ENCODE data around the gene FAM229A.

Gene FAM229A

DNA sequence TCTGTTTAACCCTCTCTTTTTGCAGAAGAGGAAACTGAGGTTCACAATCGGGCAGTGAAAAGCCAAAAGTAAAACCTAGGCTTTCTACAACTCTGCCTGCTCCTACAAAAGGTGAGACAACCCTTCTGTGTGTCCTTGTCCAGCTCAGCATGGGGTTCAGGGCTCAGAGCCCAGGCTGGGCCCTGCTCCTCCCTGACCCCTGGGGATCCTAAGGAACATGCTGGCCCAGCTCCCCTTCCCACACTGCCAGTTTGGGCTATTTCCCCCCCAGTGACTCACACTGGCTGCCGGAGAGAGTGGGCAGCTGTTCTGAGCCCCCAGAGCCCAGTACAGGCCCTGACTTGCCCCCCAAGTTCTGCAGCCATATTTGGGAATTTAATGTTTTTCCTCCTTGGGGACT lies 8.9 kb downstream of the FAM229A start:
- DNase-seq (ENCODE audit: low read depth) = no peak
- H3K4me3 ChIP-seq (ENCODE audit: low read length) = no peak overlapping the region
- TF ChIP-seq, protein P1, sequence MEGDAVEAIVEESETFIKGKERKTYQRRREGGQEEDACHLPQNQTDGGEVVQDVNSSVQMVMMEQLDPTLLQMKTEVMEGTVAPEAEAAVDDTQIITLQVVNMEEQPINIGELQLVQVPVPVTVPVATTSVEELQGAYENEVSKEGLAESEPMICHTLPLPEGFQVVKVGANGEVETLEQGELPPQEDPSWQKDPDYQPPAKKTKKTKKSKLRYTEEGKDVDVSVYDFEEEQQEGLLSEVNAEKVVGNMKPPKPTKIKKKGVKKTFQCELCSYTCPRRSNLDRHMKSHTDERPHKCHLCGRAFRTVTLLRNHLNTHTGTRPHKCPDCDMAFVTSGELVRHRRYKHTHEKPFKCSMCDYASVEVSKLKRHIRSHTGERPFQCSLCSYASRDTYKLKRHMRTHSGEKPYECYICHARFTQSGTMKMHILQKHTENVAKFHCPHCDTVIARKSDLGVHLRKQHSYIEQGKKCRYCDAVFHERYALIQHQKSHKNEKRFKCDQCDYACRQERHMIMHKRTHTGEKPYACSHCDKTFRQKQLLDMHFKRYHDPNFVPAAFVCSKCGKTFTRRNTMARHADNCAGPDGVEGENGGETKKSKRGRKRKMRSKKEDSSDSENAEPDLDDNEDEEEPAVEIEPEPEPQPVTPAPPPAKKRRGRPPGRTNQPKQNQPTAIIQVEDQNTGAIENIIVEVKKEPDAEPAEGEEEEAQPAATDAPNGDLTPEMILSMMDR (conservative IDR thresholded peaks at IDR 0.05; ENCODE audit: low read depth, low read length) = no peak

DNA sequence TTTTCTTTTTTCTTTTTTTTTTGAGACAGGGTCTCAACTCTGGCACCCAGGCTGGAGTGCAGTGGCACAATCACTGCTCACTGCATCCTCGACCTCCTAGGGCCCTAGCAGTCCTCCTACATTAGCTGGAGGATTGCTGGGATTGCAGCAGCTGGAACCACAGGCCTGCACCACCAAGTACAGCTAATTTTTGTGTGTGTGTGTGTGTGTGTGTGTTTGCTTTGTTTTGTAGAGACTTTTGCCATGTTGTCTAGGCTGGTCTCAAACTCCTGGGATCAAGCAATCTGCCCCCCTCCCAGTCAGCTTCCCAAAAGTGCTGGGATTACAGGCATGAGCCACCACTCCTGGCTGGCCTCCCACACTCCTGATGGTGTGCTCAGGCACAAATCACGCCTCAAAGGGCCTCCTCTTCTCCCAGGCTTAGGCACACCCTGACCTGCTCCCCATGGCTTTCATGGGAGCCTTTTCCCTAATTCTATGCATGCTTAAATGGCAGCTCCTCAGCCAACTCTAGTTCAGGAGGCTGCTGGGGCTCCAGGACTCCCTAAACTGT lies 9.4 kb downstream of the FAM229A start:
- TF ChIP-seq, protein P1 (conservative IDR thresholded peaks at IDR 0.05; ENCODE audit: low read depth, low read length) = no peak
- no peak overlapping the region for H3K4me3 ChIP-seq (ENCODE audit: low read length)
- no peak for DNase-seq (ENCODE audit: low read depth)

DNA sequence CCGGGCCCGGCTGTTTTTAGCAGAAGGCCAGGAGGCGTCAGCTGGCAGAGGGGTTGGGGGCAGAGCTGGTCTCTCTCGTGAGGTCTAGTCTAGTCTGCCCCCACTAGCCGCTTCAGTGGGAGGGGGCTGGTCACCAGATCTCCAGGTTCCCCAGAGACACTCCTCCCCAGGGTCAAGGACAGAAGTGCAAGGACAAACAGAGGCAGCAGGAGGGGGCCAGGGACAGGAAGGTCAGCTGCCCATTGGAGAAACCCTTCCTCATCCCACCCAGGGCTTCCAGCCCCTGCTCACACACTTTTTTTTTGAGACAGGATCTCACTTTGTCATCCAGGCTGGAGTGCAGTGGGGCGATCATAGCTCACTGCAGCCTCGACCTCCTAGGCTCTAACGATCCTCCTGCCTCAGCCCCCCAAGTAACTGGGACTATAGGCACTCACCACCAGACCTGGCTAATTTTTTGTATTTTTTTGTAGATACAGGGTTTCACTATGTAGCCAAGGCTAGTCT lies 10.0 kb downstream of the FAM229A start:
- DNase-seq (ENCODE audit: low read depth) = no peak
- H3K4me3 ChIP-seq (ENCODE audit: low read length) = peak overlapping the region; percentile 61
- TF ChIP-seq, protein P1 (conservative IDR thresholded peaks at IDR 0.05; ENCODE audit: low read depth, low read length) = no peak

- TF ChIP-seq, protein P1 (conservative IDR thresholded peaks at IDR 0.05; ENCODE audit: low read depth, low read length) = peak; percentile 19
- peak overlapping the region; percentile 70 for H3K4me3 ChIP-seq (ENCODE audit: low read length)
These were observed 10.7 kb downstream of the FAM229A start for GRCh38 chr1:32351399-32352238.

GRCh38 chr1:32350785-32351398 lies 11.4 kb downstream of the FAM229A start:
- no peak for DNase-seq (ENCODE audit: low read depth)
- TF ChIP-seq, protein P1 (conservative IDR thresholded peaks at IDR 0.05; ENCODE audit: low read depth, low read length) = peak; percentile 51
- peak overlapping the region; percentile 70 for H3K4me3 ChIP-seq (ENCODE audit: low read length)

More at GRCh38 chr1:32351399-32352238, 10.7 kb downstream of the FAM229A start:
- DNase-seq (ENCODE audit: low read depth) = peak; percentile 75

- H3K4me3 ChIP-seq (ENCODE audit: low read length) = no peak overlapping the region
- TF ChIP-seq, protein P1 (conservative IDR thresholded peaks at IDR 0.05; ENCODE audit: low read depth, low read length) = no peak
- DNase-seq (ENCODE audit: low read depth) = no peak
These were observed 13.0 kb downstream of the FAM229A start for GRCh38 chr1:32349211-32349708.

Data from retinal pigment epithelial cell (primary cell).